ENCODE measurements around the gene ZNF830. TPM values are rescaled to one million over a fixed set of nuclear protein-coding genes. Genes with fewer than 3 reads are reported as not detected.

ZNF830 gene
- total and polyA plus RNA-seq, 2 of the 13 experiments (the other 11 are each of a cell fraction or from before 2014, with no cell fraction given): 6.1 to 19.0 TPM

- no peaks in the 10 kb centered on the region for H3K9me3 ChIP-seq (ENCODE audit: low read length)
- WGBS (ENCODE audit: low lambda C conversion rate): 98% methylated on average over 6 of the region's 6 CpGs
- H3K79me2 ChIP-seq (ENCODE audit: insufficient read depth, low read length): peaks cover 2% of the 10 kb centered on the region
- BruUV-seq (replicated peaks): no TSS peak
- FAIRE-seq: no peak
- H3K4me2 ChIP-seq (ENCODE audit: low read depth, low read length): no peak overlapping the region
- CTCF ChIA-PET (ENCODE audit: low intra/inter-chr PET ratio, low total read pairs): no interaction called here
- no peaks in the 10 kb centered on the region for H3K27me3 ChIP-seq (ENCODE audit: control insufficient read depth in 1 of 2, insufficient read depth in 2 of 2, low read length in 2 of 2)
- POLR2A ChIA-PET: no interaction called here
- no peak for DNase-seq (ENCODE audit: low spot score)
- intact Hi-C loops (cut with micrococcal nuclease; ENCODE audit: unreplicated experiment) (no loop called here), in situ Hi-C loops (cut with HindIII; ENCODE audit: extremely low pct_ligation_motif_present, low pct_unique_long_range_greater_than_20kb) (no loop called here)
- H3K27ac ChIP-seq (ENCODE audit: extremely low read length, insufficient read depth, low read length): no peak overlapping the region
- no peak overlapping the region for H3K9ac ChIP-seq (ENCODE audit: insufficient read depth, low read depth, low read length)
- no peak for ATAC-seq
- TF ChIP-seq CEBPB (IDR thresholded peaks at IDR 0.05; ENCODE audit: borderline replicate concordance, low read depth, low read length) (no peak), ZNF264 (CRISPR knock-in tag; IDR thresholded peaks at IDR 0.05) (no peak), PRMT3 (CRISPR knock-in tag; IDR thresholded peaks at IDR 0.05; ENCODE audit: borderline replicate concordance, low read depth) (no peak)
- TF ChIP-seq, protein P1, sequence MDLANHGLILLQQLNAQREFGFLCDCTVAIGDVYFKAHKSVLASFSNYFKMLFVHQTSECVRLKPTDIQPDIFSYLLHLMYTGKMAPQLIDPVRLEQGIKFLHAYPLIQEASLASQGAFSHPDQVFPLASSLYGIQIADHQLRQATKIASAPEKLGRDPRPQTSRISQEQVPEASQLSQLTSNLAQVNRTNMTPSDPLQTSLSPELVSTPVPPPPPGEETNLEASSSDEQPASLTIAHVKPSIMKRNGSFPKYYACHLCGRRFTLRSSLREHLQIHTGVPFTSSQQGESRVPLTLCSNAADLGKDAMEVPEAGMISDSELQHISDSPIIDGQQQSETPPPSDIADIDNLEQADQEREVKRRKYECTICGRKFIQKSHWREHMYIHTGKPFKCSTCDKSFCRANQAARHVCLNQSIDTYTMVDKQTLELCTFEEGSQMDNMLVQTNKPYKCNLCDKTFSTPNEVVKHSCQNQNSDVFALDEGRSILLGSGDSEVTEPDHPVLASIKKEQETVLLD (CRISPR knock-in tag; IDR thresholded peaks at IDR 0.05; ENCODE audit: low read depth): no peak
- no peaks in the 10 kb centered on the region for H4K20me1 ChIP-seq (ENCODE audit: insufficient read depth, low read length)
- H3K4me1 ChIP-seq (ENCODE audit: insufficient read depth, low read length): no peaks in the 10 kb centered on the region
- no peak overlapping the region for H3K4me3 ChIP-seq (replicated peaks in 1 of 3; ENCODE audit: insufficient read depth in 1 of 3, low read depth in 2 of 3, low read length in 3 of 3)
- peaks cover 18 to 87% of the 10 kb centered on the region in 2 experiments for H3K36me3 ChIP-seq (replicated peaks in 1 of 2; ENCODE audit: control insufficient read depth in 1 of 2, insufficient read depth in 2 of 2, low read length in 2 of 2)
- H2AFZ ChIP-seq (ENCODE audit: low read length): no peak overlapping the region
These were observed 29.6 kb downstream of the ZNF830 start for GRCh38 chr17:34990921-34991365.

- no peak for FAIRE-seq
- no peaks in the 10 kb centered on the region for H4K20me1 ChIP-seq (ENCODE audit: insufficient read depth, low read length)
- peaks cover 2% of the 10 kb centered on the region for H3K79me2 ChIP-seq (ENCODE audit: insufficient read depth, low read length)
- no peak for DNase-seq (ENCODE audit: low spot score)
- intact Hi-C loops (cut with micrococcal nuclease; ENCODE audit: unreplicated experiment): no loop called here
- 100% methylated on average over 2 of the region's 3 CpGs for WGBS (ENCODE audit: low lambda C conversion rate)
- CTCF ChIA-PET (ENCODE audit: low intra/inter-chr PET ratio, low total read pairs): no interaction called here
- no peak for TF ChIP-seq ARNT2 (CRISPR knock-in tag; IDR thresholded peaks at IDR 0.05; ENCODE audit: low read depth)
- TF ChIP-seq, protein P2, sequence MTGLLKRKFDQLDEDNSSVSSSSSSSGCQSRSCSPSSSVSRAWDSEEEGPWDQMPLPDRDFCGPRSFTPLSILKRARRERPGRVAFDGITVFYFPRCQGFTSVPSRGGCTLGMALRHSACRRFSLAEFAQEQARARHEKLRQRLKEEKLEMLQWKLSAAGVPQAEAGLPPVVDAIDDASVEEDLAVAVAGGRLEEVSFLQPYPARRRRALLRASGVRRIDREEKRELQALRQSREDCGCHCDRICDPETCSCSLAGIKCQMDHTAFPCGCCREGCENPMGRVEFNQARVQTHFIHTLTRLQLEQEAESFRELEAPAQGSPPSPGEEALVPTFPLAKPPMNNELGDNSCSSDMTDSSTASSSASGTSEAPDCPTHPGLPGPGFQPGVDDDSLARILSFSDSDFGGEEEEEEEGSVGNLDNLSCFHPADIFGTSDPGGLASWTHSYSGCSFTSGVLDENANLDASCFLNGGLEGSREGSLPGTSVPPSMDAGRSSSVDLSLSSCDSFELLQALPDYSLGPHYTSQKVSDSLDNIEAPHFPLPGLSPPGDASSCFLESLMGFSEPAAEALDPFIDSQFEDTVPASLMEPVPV (CRISPR knock-in tag; IDR thresholded peaks at IDR 0.05): no peak
- no peak for TF ChIP-seq ZNF484 (CRISPR knock-in tag; IDR thresholded peaks at IDR 0.05; ENCODE audit: borderline replicate concordance, low read depth)
- no peak for TF ChIP-seq MEIS2 (CRISPR knock-in tag; IDR thresholded peaks at IDR 0.05)
- TF ChIP-seq TEAD3 (CRISPR knock-in tag; optimal IDR thresholded peaks at IDR 0.05; ENCODE audit: borderline replicate concordance): no peak
- TF ChIP-seq FLYWCH1 (CRISPR knock-in tag; IDR thresholded peaks at IDR 0.05): no peak
- no peak for TF ChIP-seq MIXL1 (CRISPR knock-in tag; IDR thresholded peaks at IDR 0.05)
- no peak for TF ChIP-seq SRF (IDR thresholded peaks at IDR 0.05; ENCODE audit: low read depth, low read length)
- TF ChIP-seq SMARCE1 (IDR thresholded peaks at IDR 0.05; ENCODE audit: borderline replicate concordance): no peak
- TF ChIP-seq ZNF713 (CRISPR knock-in tag; IDR thresholded peaks at IDR 0.05): no peak
- POLR2A ChIA-PET: no interaction called here
- H3K36me3 ChIP-seq (replicated peaks in 1 of 2; ENCODE audit: control insufficient read depth in 1 of 2, insufficient read depth in 2 of 2, low read length in 2 of 2): peaks cover 20 to 90% of the 10 kb centered on the region in 2 experiments
- no peak overlapping the region for H2AFZ ChIP-seq (ENCODE audit: low read length)
- H3K4me3 ChIP-seq (replicated peaks in 1 of 3; ENCODE audit: insufficient read depth in 1 of 3, low read depth in 2 of 3, low read length in 3 of 3): no peak overlapping the region
- in situ Hi-C loops (cut with HindIII; ENCODE audit: extremely low pct_ligation_motif_present, low pct_unique_long_range_greater_than_20kb): no loop called here
- no peaks in the 10 kb centered on the region for H3K4me1 ChIP-seq (ENCODE audit: insufficient read depth, low read length)
- ATAC-seq: no peak
- H3K4me2 ChIP-seq (ENCODE audit: low read depth, low read length): no peak overlapping the region
- no peaks in the 10 kb centered on the region for H3K27me3 ChIP-seq (ENCODE audit: control insufficient read depth in 1 of 2, insufficient read depth in 2 of 2, low read length in 2 of 2)
- no peaks in the 10 kb centered on the region for H3K9me3 ChIP-seq (ENCODE audit: low read length)
- BruUV-seq (replicated peaks): no TSS peak
- H3K27ac ChIP-seq (ENCODE audit: extremely low read length, insufficient read depth, low read length): no peak overlapping the region
- no peak overlapping the region for H3K9ac ChIP-seq (ENCODE audit: insufficient read depth, low read depth, low read length)
These were observed 30.3 kb downstream of the ZNF830 start for GRCh38 chr17:34991606-34992005.
